GM12878 (cell line): Measurements from ENCODE around the gene EXOSC2.

Source experiments
- ASH2L ChIP-seq: fragments of 300-600, 200-600 bp; sonication (generic); IDR thresholded peaks from 2 replicates; pipeline ENCODE4 v1.6.1; 2017; ENCODE audit warnings: low read depth, mild to moderate bottlenecking, borderline replicate concordance
- EED ChIP-seq: sonication (generic); IDR thresholded peaks from 2 replicates; pipeline ENCODE4 v1.6.1; 2016; ENCODE audit warnings: antibody characterized with exemption, low read depth
- ELK1 ChIP-seq: IDR thresholded peaks from 2 replicates; pipeline ENCODE4 v1.6.1; 2012; ENCODE audit warnings: low read depth, low read length, improper control_type of control experiment
- KLF5 ChIP-seq: fragments of 450-650 bp; IDR thresholded peaks from 2 replicates; pipeline ENCODE4 v1.6.1; 2014; ENCODE audit warnings: mild to moderate bottlenecking; ENCODE audit not compliant: partially characterized antibody
- POLR2A ChIP-seq: IDR thresholded peaks from 2 replicates; pipeline ENCODE4 v1.6.1; 2011; ENCODE audit warnings: low read depth, mild to moderate bottlenecking, low read length
- POU2F2 ChIP-seq: IDR thresholded peaks from 3 replicates; pipeline ENCODE4 v1.6.1; 2011; ENCODE audit warnings: low read depth, mild to moderate bottlenecking, low read length, borderline replicate concordance
- RAD21 ChIP-seq: IDR thresholded peaks from 2 replicates; pipeline ENCODE4 v1.6.1; 2011; ENCODE audit warnings: mild to moderate bottlenecking, low read depth, low read length, moderate library complexity; ENCODE audit not compliant: insufficient read depth
- TCF3 ChIP-seq: IDR thresholded peaks from 2 replicates; pipeline ENCODE4 v1.6.1; 2012; ENCODE audit warnings: low read depth, mild to moderate bottlenecking, low read length, borderline replicate concordance; ENCODE audit not compliant: insufficient read depth
- TF ChIP-seq, protein P1 (sequence below), 3 experiments: IDR thresholded peaks in 2 of 3; conservative IDR thresholded peaks in 1 of 3; 2 replicates each; pipeline ENCODE4 v1.5.1; 2011; ENCODE audit warnings: low read depth in 3 of 3, low read length in 3 of 3, mild to moderate bottlenecking in 3 of 3, control low read depth in 2 of 3, moderate library complexity in 2 of 3, inconsistent platforms in 1 of 3, mixed read lengths in 1 of 3; ENCODE audit not compliant: control insufficient read depth in 2 of 3, insufficient read depth in 1 of 3; ENCODE audit errors: extremely low read depth in 1 of 3

DNA sequence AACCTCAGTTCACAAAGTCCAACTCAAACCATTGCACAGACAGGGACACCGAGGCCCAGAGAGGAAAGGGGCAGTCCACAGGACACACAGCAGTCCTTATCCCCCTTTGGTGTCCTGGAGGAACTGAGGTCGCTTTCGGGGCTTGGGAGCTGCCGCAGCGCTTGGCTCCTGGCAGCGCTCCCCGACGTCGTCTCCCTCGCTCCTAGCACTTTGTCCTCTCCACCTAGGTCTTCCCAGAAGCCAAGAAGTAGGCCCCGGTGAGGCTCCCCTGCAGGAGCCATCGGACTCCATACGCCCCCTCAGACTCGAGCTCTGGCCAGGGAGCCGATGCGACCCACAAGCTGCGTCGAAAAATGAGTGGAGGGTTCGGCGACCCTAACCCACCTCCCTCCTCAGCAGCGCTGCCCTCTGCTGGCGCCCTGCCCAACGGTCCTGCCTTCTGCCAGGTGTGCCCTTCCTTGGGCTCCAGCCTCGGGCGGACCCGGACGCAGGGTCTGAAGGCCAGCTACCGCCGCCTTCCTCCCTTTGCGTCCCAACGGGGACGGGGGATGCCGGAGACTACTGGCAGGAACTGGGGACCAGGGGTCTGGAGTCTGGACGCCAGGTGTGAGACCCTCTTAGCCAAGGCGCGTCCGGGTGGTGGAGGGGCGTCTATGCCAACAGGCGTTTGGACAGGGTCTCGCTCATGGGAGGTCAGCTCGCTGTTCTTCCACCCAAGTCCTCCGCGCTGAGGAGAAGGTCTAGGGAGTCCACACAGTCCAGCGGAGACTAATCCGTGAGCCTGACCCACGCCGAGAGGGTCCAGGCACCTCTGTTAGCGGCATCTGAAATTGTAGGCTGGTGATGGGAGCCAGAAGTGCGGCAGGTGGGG is 31.2 kb upstream of the EXOSC2 start:
- TF ChIP-seq ASH2L, result no peak
- TF ChIP-seq KLF5, result no peak
- TF ChIP-seq TCF3, result no peak
- TF ChIP-seq ELK1, result no peak
- TF ChIP-seq, protein P1, sequence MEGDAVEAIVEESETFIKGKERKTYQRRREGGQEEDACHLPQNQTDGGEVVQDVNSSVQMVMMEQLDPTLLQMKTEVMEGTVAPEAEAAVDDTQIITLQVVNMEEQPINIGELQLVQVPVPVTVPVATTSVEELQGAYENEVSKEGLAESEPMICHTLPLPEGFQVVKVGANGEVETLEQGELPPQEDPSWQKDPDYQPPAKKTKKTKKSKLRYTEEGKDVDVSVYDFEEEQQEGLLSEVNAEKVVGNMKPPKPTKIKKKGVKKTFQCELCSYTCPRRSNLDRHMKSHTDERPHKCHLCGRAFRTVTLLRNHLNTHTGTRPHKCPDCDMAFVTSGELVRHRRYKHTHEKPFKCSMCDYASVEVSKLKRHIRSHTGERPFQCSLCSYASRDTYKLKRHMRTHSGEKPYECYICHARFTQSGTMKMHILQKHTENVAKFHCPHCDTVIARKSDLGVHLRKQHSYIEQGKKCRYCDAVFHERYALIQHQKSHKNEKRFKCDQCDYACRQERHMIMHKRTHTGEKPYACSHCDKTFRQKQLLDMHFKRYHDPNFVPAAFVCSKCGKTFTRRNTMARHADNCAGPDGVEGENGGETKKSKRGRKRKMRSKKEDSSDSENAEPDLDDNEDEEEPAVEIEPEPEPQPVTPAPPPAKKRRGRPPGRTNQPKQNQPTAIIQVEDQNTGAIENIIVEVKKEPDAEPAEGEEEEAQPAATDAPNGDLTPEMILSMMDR (IDR thresholded peaks at IDR 0.05 in 2 of 3, conservative IDR thresholded peaks at IDR 0.05 in 1 of 3; ENCODE audit: control insufficient read depth in 2 of 3, extremely low read depth in 1 of 3, insufficient read depth in 1 of 3, low read depth in 3 of 3, low read length in 3 of 3), result no peak
- TF ChIP-seq RAD21, result no peak
- TF ChIP-seq POU2F2, result no peak
- TF ChIP-seq EED, result no peak
- TF ChIP-seq POLR2A, result no peak
